Measurements from ENCODE around the gene CXCL14. TPM values are rescaled to one million over a fixed set of nuclear protein-coding genes. Genes with fewer than 3 reads are reported as not detected.

CXCL14 gene
- total and polyA plus RNA-seq, 2 of the 4 experiments (the other 2 are of a cell fraction): not detected

DNA sequence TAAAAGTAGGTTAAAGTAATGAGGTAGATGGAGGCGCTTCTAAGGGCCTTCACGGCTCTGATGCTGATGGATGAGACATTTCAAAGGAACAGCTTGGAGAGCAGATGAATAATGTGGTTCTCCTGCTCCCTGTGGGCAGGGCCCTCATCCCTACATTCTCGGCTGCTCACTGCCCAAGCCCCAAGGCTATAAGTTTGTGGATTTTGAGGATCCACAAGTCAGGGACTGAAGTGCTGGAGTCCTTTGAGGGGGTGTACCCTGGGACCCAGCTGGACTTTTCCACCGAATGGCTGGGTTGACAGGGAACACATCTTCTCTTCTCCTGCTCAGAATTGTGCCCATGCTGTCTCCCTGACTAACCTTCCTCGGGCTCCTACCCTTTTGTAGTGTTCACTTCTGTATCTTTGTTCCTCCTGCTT is 21.4 kb upstream of the CXCL14 start:
- H3K4me3 ChIP-seq (ENCODE audit: insufficient read depth, low read depth, low read length): no peak overlapping the region
- no peak overlapping the region for H3K27ac ChIP-seq (ENCODE audit: insufficient read depth, low read length)
- no peaks in the 10 kb centered on the region for H3K9me3 ChIP-seq (ENCODE audit: control insufficient read depth, insufficient read depth, low read length)
- H3K9ac ChIP-seq (ENCODE audit: low read depth, low read length): no peak overlapping the region
- in situ Hi-C loops (cut with MboI; ENCODE audit: low sequenced_read_pairs) (no loop called here), intact Hi-C loops (cut with micrococcal nuclease) (no loop called here), dilution Hi-C loops (cut with HindIII; ENCODE audit: low sequenced_read_pairs, unreplicated experiment) (no loop called here)
- peaks cover 12% of the 10 kb centered on the region for H3K27me3 ChIP-seq (ENCODE audit: control insufficient read depth, insufficient read depth, low read length)
- no peaks in the 10 kb centered on the region for H3K4me1 ChIP-seq (ENCODE audit: control insufficient read depth, insufficient read depth, low read length)
- 50% methylated on average over 1 of the region's 5 CpGs; no CpG with 5 or more reads in 1 of the 2 experiments for WGBS, 2 experiments (ENCODE audit: extremely low coverage in 2 of 2, insufficient read length in 1 of 2)
- POLR2A ChIA-PET (ENCODE audit: unreplicated experiment): no interaction called here
- ATAC-seq (ENCODE audit: low read depth) (no peak), DNase-seq (no peak)
- H3K79me1 ChIP-seq (ENCODE audit: low read depth in 1 of 2, low read length in 2 of 2): no peaks in the 10 kb centered on the region
- no peak overlapping the region for H2BK120ac ChIP-seq (ENCODE audit: low read depth, low read length)
- H3K23ac ChIP-seq (ENCODE audit: low read depth, low read length): no peak overlapping the region
- no peak overlapping the region for H2BK15ac ChIP-seq (ENCODE audit: low read depth, low read length)
- H4K8ac ChIP-seq (ENCODE audit: low read depth in 2 of 2, low read length in 2 of 2): no peak overlapping the region
- no peak overlapping the region for H2BK5ac ChIP-seq (ENCODE audit: low read depth, low read length, poor library complexity, severe bottlenecking)
- no peak overlapping the region for H2AK9ac ChIP-seq (replicated peaks; ENCODE audit: low read depth, low read length, poor library complexity)
- H4K5ac ChIP-seq (ENCODE audit: low read depth, low read length): no peak overlapping the region
- H4K91ac ChIP-seq (ENCODE audit: insufficient read depth, low read depth, low read length): no peak overlapping the region
- H3K4me2 ChIP-seq (ENCODE audit: low read depth, low read length): no peak overlapping the region
- H4K20me1 ChIP-seq (ENCODE audit: insufficient read depth, low read length): no peaks in the 10 kb centered on the region
- H3K18ac ChIP-seq (ENCODE audit: low read depth, low read length): no peak overlapping the region
- no peaks in the 10 kb centered on the region for H3K36me3 ChIP-seq (ENCODE audit: control insufficient read depth, insufficient read depth, low read length)
- no peak overlapping the region for H3K56ac ChIP-seq (ENCODE audit: extremely low read depth, insufficient read depth, low read length)
- H2BK20ac ChIP-seq (ENCODE audit: low read depth, low read length): no peak overlapping the region
- CTCF ChIA-PET: no interaction called here
- TF ChIP-seq BHLHE40 (IDR thresholded peaks at IDR 0.05; ENCODE audit: low read depth, low read length) (no peak), POLR2A (IDR thresholded peaks at IDR 0.05; ENCODE audit: low read depth, low read length) (no peak), SMC3 (IDR thresholded peaks at IDR 0.05; ENCODE audit: low read depth, low read length) (no peak), CEBPB (IDR thresholded peaks at IDR 0.05; ENCODE audit: low read depth, low read length) (no peak), RFX5 (IDR thresholded peaks at IDR 0.05; ENCODE audit: low read depth, low read length) (no peak), FOS (IDR thresholded peaks at IDR 0.05; ENCODE audit: low read depth, low read length) (no peak), CHD1 (IDR thresholded peaks at IDR 0.05; ENCODE audit: low read depth, low read length) (no peak)
- TF ChIP-seq, protein P1, sequence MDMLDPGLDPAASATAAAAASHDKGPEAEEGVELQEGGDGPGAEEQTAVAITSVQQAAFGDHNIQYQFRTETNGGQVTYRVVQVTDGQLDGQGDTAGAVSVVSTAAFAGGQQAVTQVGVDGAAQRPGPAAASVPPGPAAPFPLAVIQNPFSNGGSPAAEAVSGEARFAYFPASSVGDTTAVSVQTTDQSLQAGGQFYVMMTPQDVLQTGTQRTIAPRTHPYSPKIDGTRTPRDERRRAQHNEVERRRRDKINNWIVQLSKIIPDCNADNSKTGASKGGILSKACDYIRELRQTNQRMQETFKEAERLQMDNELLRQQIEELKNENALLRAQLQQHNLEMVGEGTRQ (IDR thresholded peaks at IDR 0.05; ENCODE audit: low read depth, low read length): no peak
- no peaks in the 10 kb centered on the region for H3K9me1 ChIP-seq (ENCODE audit: insufficient read depth, low read length)
- H2AK5ac ChIP-seq (ENCODE audit: low read depth, low read length): no peak overlapping the region
- H2AFZ ChIP-seq (replicated peaks; ENCODE audit: low read length, poor library complexity): no peak overlapping the region
- H3K14ac ChIP-seq (replicated peaks; ENCODE audit: low read depth, low read length): no peak overlapping the region
- BruUV-seq (replicated peaks): no TSS peak
- H3K4ac ChIP-seq (ENCODE audit: low read depth, low read length): no peak overlapping the region

Measured in IMR-90 (cell line).